Measurements from ENCODE around the gene ZBTB46.

ZBTB46 gene

GRCh38 chr20:63847237-63848002 lies 16.4 kb upstream of the ZBTB46 start:
- WGBS (ENCODE audit: insufficient coverage, insufficient read length) = no CpG with 5 or more reads among the region's 16 CpGs
- Histone ChIP-seq H3K4me1 (ENCODE audit: control insufficient read depth, insufficient read depth, low read length) (peaks cover 15% of the 10 kb centered on the region), H3K27me3 (ENCODE audit: control insufficient read depth, insufficient read depth, low read length) (no peaks in the 10 kb centered on the region), H3K27ac (ENCODE audit: low read length) (no peak overlapping the region), H3K9me3 (ENCODE audit: control insufficient read depth, insufficient read depth, low read length) (no peaks in the 10 kb centered on the region), H3K36me3 (ENCODE audit: control insufficient read depth, insufficient read depth, low read length) (no peaks in the 10 kb centered on the region), H3K4me3 (ENCODE audit: low read length) (no peak overlapping the region)
- peak; percentile 82 for DNase-seq (ENCODE audit: low read depth, low spot score)

DNA sequence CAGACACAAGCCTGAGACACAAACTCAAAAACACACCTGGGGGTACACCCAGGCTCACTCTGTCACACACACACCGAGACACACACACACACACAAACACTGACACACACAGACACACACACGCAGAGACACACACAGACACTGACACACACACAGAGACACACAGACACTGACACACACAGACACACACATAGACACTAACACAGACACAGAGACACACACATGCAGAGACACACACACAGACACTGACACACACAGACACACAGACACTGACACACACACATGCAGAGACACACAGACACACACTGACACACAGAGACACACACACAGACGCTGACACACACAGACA lies 15.8 kb upstream of the ZBTB46 start:
- Histone ChIP-seq H3K36me3 (ENCODE audit: control insufficient read depth, insufficient read depth, low read length) (no peaks in the 10 kb centered on the region), H3K27me3 (ENCODE audit: control insufficient read depth, insufficient read depth, low read length) (no peaks in the 10 kb centered on the region), H3K9me3 (ENCODE audit: control insufficient read depth, insufficient read depth, low read length) (no peaks in the 10 kb centered on the region), H3K4me1 (ENCODE audit: control insufficient read depth, insufficient read depth, low read length) (peaks cover 15% of the 10 kb centered on the region), H3K27ac (ENCODE audit: low read length) (no peak overlapping the region), H3K4me3 (ENCODE audit: low read length) (no peak overlapping the region)
- no peak for DNase-seq (ENCODE audit: low read depth, low spot score)
- no CpG with 5 or more reads among the region's 3 CpGs for WGBS (ENCODE audit: insufficient coverage, insufficient read length)

- Histone ChIP-seq H3K36me3 (ENCODE audit: control insufficient read depth, insufficient read depth, low read length) (no peaks in the 10 kb centered on the region), H3K27me3 (ENCODE audit: control insufficient read depth, insufficient read depth, low read length) (no peaks in the 10 kb centered on the region), H3K27ac (ENCODE audit: low read length) (no peak overlapping the region), H3K4me1 (ENCODE audit: control insufficient read depth, insufficient read depth, low read length) (peaks cover 15% of the 10 kb centered on the region), H3K9me3 (ENCODE audit: control insufficient read depth, insufficient read depth, low read length) (no peaks in the 10 kb centered on the region), H3K4me3 (ENCODE audit: low read length) (peak overlapping the region; percentile 19; the same call in 1 of the 2 replicates)
- no CpG with 5 or more reads among the region's 24 CpGs for WGBS (ENCODE audit: insufficient coverage, insufficient read length)
- no peak for DNase-seq (ENCODE audit: low read depth, low spot score)
Observed at GRCh38 chr20:63846128-63846771, 15.2 kb upstream of the ZBTB46 start.

GRCh38 chr20:63844511-63844991 lies 13.5 kb upstream of the ZBTB46 start:
- Histone ChIP-seq H3K9me3 (ENCODE audit: control insufficient read depth, insufficient read depth, low read length) (no peaks in the 10 kb centered on the region), H3K36me3 (ENCODE audit: control insufficient read depth, insufficient read depth, low read length) (no peaks in the 10 kb centered on the region), H3K27me3 (ENCODE audit: control insufficient read depth, insufficient read depth, low read length) (no peaks in the 10 kb centered on the region), H3K4me1 (ENCODE audit: control insufficient read depth, insufficient read depth, low read length) (peaks cover 18% of the 10 kb centered on the region), H3K4me3 (ENCODE audit: low read length) (no peak overlapping the region), H3K27ac (ENCODE audit: low read length) (no peak overlapping the region)
- WGBS (ENCODE audit: insufficient coverage, insufficient read length) = no CpG with 5 or more reads among the region's 9 CpGs
- no peak for DNase-seq (ENCODE audit: low read depth, low spot score)

GRCh38 chr20:63843778-63844177 lies 12.7 kb upstream of the ZBTB46 start:
- H3K9me3 ChIP-seq (ENCODE audit: control insufficient read depth, insufficient read depth, low read length) = no peaks in the 10 kb centered on the region
- H3K36me3 ChIP-seq (ENCODE audit: control insufficient read depth, insufficient read depth, low read length) = no peaks in the 10 kb centered on the region
- peaks cover 18% of the 10 kb centered on the region for H3K4me1 ChIP-seq (ENCODE audit: control insufficient read depth, insufficient read depth, low read length)
- no peak for DNase-seq (ENCODE audit: low read depth, low spot score)
- no CpG with 5 or more reads among the region's 16 CpGs for WGBS (ENCODE audit: insufficient coverage, insufficient read length)
- H3K27ac ChIP-seq (ENCODE audit: low read length) = no peak overlapping the region
- no peak overlapping the region for H3K4me3 ChIP-seq (ENCODE audit: low read length)
- no peaks in the 10 kb centered on the region for H3K27me3 ChIP-seq (ENCODE audit: control insufficient read depth, insufficient read depth, low read length)

GRCh38 chr20:63843222-63843621 lies 12.2 kb upstream of the ZBTB46 start:
- Histone ChIP-seq H3K36me3 (ENCODE audit: control insufficient read depth, insufficient read depth, low read length) (no peaks in the 10 kb centered on the region), H3K4me3 (ENCODE audit: low read length) (no peak overlapping the region), H3K9me3 (ENCODE audit: control insufficient read depth, insufficient read depth, low read length) (no peaks in the 10 kb centered on the region), H3K4me1 (ENCODE audit: control insufficient read depth, insufficient read depth, low read length) (peaks cover 13% of the 10 kb centered on the region), H3K27ac (ENCODE audit: low read length) (no peak overlapping the region), H3K27me3 (ENCODE audit: control insufficient read depth, insufficient read depth, low read length) (no peaks in the 10 kb centered on the region)
- no peak for DNase-seq (ENCODE audit: low read depth, low spot score)
- no CpG with 5 or more reads among the region's 12 CpGs for WGBS (ENCODE audit: insufficient coverage, insufficient read length)

- WGBS (ENCODE audit: insufficient coverage, insufficient read length) = no CpG with 5 or more reads among the region's 9 CpGs
- Histone ChIP-seq H3K27ac (ENCODE audit: low read length) (no peak overlapping the region), H3K9me3 (ENCODE audit: control insufficient read depth, insufficient read depth, low read length) (no peaks in the 10 kb centered on the region), H3K4me3 (ENCODE audit: low read length) (no peak overlapping the region), H3K36me3 (ENCODE audit: control insufficient read depth, insufficient read depth, low read length) (no peaks in the 10 kb centered on the region), H3K4me1 (ENCODE audit: control insufficient read depth, insufficient read depth, low read length) (peaks cover 8% of the 10 kb centered on the region), H3K27me3 (ENCODE audit: control insufficient read depth, insufficient read depth, low read length) (no peaks in the 10 kb centered on the region)
- DNase-seq (ENCODE audit: low read depth, low spot score) = no peak
Observed at GRCh38 chr20:63842258-63842657, 11.2 kb upstream of the ZBTB46 start.

DNA sequence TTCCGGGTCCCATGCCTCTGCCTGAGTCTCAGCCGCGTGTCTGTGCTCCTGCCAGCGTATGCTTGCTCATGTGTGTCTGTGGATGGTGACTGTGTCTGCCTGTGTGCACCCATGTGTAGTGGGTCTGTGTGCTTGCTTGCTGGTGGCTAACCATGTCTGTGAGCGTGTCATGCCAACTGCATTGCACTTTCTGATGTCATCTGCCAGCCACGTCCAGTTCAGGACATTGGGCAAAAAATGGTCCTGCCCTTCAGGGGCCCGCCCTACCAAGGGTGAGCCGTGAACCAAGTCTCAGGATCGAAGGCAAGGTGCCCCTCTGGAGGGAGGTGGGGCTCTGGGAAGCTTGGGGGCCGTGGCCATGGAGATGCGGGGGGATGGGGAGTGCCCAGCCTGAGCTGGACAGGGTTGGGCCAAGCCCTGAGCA lies 9.4 kb upstream of the ZBTB46 start:
- Histone ChIP-seq H3K4me3 (ENCODE audit: low read length) (no peak overlapping the region), H3K9me3 (ENCODE audit: control insufficient read depth, insufficient read depth, low read length) (no peaks in the 10 kb centered on the region), H3K27me3 (ENCODE audit: control insufficient read depth, insufficient read depth, low read length) (no peaks in the 10 kb centered on the region), H3K4me1 (ENCODE audit: control insufficient read depth, insufficient read depth, low read length) (peaks cover 5% of the 10 kb centered on the region), H3K36me3 (ENCODE audit: control insufficient read depth, insufficient read depth, low read length) (no peaks in the 10 kb centered on the region), H3K27ac (ENCODE audit: low read length) (no peak overlapping the region)
- WGBS (ENCODE audit: insufficient coverage, insufficient read length) = no CpG with 5 or more reads among the region's 11 CpGs
- no peak for DNase-seq (ENCODE audit: low read depth, low spot score)

DNA sequence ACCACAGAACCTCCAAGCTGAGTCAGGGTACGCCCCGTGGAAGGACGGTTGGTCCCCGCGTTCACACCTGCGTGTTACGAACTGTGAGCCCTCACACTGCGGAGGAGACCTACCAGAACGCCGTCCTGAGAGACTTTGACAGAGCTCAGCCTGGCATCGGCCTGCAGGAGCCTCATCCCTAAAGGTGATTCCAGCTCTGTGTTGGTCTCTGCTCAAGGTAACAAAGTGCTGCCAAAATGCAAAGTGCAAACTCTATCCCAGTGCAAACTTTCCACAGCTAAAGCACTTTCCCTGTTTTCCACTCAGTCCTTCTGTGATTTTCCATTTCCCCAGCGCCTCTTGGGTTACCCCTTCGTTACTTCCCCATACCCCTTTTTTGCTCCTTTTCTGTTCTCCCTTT lies 8.6 kb upstream of the ZBTB46 start:
- Histone ChIP-seq H3K27ac (ENCODE audit: low read length) (no peak overlapping the region), H3K27me3 (ENCODE audit: control insufficient read depth, insufficient read depth, low read length) (no peaks in the 10 kb centered on the region), H3K9me3 (ENCODE audit: control insufficient read depth, insufficient read depth, low read length) (no peaks in the 10 kb centered on the region), H3K4me3 (ENCODE audit: low read length) (no peak overlapping the region), H3K4me1 (ENCODE audit: control insufficient read depth, insufficient read depth, low read length) (peaks cover 9% of the 10 kb centered on the region), H3K36me3 (ENCODE audit: control insufficient read depth, insufficient read depth, low read length) (no peaks in the 10 kb centered on the region)
- DNase-seq (ENCODE audit: low read depth, low spot score) = no peak
- WGBS (ENCODE audit: insufficient coverage, insufficient read length) = no CpG with 5 or more reads among the region's 13 CpGs

DNA sequence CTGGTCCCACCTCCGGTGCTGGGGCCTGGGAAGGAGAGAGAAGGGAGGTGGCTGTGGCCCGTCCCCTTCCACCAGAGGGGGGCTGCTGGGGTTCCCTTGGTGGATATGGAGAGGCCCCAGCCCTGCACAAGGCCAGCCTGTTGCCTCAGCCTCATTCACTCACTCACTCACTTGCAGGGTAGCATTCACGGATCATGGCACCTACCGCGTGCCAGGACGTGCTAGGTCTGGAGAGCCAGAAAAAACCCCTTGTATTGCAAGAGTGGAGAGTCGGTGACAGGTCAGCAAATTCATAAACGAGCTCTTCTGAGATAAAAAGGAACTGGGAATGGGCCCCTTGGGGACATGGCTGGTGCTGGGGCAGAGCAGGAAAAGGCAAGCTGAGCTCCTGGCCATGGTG lies 6.4 kb upstream of the ZBTB46 start:
- no CpG with 5 or more reads among the region's 8 CpGs for WGBS (ENCODE audit: insufficient coverage, insufficient read length)
- H3K36me3 ChIP-seq (ENCODE audit: control insufficient read depth, insufficient read depth, low read length) = no peaks in the 10 kb centered on the region
- no peaks in the 10 kb centered on the region for H3K9me3 ChIP-seq (ENCODE audit: control insufficient read depth, insufficient read depth, low read length)
- H3K27me3 ChIP-seq (ENCODE audit: control insufficient read depth, insufficient read depth, low read length) = peaks cover under 1% of the 10 kb centered on the region; the same call in 1 of the 2 replicates
- no peak for DNase-seq (ENCODE audit: low read depth, low spot score)
- no peak overlapping the region for H3K27ac ChIP-seq (ENCODE audit: low read length)
- H3K4me3 ChIP-seq (ENCODE audit: low read length) = no peak overlapping the region
- peaks cover 12% of the 10 kb centered on the region for H3K4me1 ChIP-seq (ENCODE audit: control insufficient read depth, insufficient read depth, low read length)
